Upper lobe of right lung (tissue), 1 donor: Measurements from ENCODE around the gene SLC5A4. TPM values are rescaled to one million over a fixed set of nuclear protein-coding genes. Genes with fewer than 3 reads are reported as not detected.

Source experiments
- ATAC-seq: fragments of 200-7000 bp; cut with Tn5 transposase; one replicate; pipeline ENCODE4 v1.9.1; 2020; ENCODE audit warnings: mild to moderate bottlenecking, moderate library complexity
- DNase-seq: peaks from one replicate; pipeline ENCODE4 v3.0.0-alpha.2; 2020
- H3K27ac ChIP-seq: fragments of 200-600 bp; one replicate; pipeline ENCODE4 v1.8.0; 2022
- H3K27me3 ChIP-seq: fragments of 200-600 bp; one replicate; pipeline ENCODE4 v1.8.0; 2022; ENCODE audit warnings: mild to moderate bottlenecking
- H3K36me3 ChIP-seq: fragments of 200-600 bp; one replicate; pipeline ENCODE4 v1.8.0; 2022
- H3K4me1 ChIP-seq: fragments of 200-600 bp; one replicate; pipeline ENCODE4 v1.8.0; 2022
- H3K4me3 ChIP-seq: fragments of 200-600 bp; one replicate; pipeline ENCODE4 v1.8.0; 2022; ENCODE audit warnings: mild to moderate bottlenecking
- H3K9me3 ChIP-seq: fragments of 200-600 bp; one replicate; pipeline ENCODE4 v1.8.0; 2022
- intact Hi-C: fragments of 100-400 bp; cut with DNase I; formaldehyde crosslinking; loops from one replicate; pipeline ENCODE4 v1.11.0; 2022
- total RNA-seq: library from RNA; stranded (reverse); fragmentation: NEBNext Ultra II Directional; extraction: Animal tissue kit (Norgen Biotek cat#: 25700); gene quantifications from one replicate; pipeline ENCODE4 v1.2.1, GENCODE V29; 2021
- TF ChIP-seq, protein P1 (sequence below): fragments of 200-600 bp; IDR thresholded peaks from one replicate; pipeline ENCODE4 v1.8.0; 2022; ENCODE audit warnings: antibody characterized with exemption
- donor health status: DM: no; HTN: yes; CAD: no; lungs with severe emphysema.

Gene SLC5A4
- total RNA-seq, 1 donor from 2014 or later = 1.6 TPM

DNA sequence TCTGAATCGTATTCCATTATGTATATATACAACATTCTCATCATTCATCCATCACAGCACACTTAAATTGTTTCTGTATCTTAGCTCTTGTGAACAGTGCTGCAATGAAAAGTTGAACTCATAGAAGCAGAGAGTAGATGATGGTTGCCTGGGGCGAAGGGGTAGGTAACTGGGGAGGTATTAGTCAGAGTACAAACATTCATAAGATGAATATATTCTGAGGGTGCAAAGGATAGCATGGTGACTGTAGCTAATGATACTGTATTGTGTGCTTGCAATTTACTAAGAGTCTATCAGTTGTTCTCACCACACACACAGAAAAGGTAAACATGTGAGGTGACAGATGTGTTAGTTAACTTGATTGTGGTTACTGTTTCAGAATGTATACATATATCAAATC is 37.7 kb downstream of the SLC5A4 start:
- TF ChIP-seq, protein P1, sequence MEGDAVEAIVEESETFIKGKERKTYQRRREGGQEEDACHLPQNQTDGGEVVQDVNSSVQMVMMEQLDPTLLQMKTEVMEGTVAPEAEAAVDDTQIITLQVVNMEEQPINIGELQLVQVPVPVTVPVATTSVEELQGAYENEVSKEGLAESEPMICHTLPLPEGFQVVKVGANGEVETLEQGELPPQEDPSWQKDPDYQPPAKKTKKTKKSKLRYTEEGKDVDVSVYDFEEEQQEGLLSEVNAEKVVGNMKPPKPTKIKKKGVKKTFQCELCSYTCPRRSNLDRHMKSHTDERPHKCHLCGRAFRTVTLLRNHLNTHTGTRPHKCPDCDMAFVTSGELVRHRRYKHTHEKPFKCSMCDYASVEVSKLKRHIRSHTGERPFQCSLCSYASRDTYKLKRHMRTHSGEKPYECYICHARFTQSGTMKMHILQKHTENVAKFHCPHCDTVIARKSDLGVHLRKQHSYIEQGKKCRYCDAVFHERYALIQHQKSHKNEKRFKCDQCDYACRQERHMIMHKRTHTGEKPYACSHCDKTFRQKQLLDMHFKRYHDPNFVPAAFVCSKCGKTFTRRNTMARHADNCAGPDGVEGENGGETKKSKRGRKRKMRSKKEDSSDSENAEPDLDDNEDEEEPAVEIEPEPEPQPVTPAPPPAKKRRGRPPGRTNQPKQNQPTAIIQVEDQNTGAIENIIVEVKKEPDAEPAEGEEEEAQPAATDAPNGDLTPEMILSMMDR = no peak
- Histone ChIP-seq H3K4me3 (no peak overlapping the region), H3K4me1 (no peaks in the 10 kb centered on the region), H3K36me3 (no peaks in the 10 kb centered on the region), H3K9me3 (no peaks in the 10 kb centered on the region), H3K27ac (no peak overlapping the region), H3K27me3 (no peaks in the 10 kb centered on the region)
- intact Hi-C loops = no loop called here
- ATAC-seq (no peak), DNase-seq (no peak)

GRCh38 chr22:32216911-32217310 is 38.2 kb downstream of the SLC5A4 start:
- H3K27me3 ChIP-seq = no peaks in the 10 kb centered on the region
- no peak for ATAC-seq
- no peak overlapping the region for H3K27ac ChIP-seq
- H3K4me3 ChIP-seq = no peak overlapping the region
- no peaks in the 10 kb centered on the region for H3K4me1 ChIP-seq
- no peaks in the 10 kb centered on the region for H3K9me3 ChIP-seq
- intact Hi-C loops = no loop called here
- H3K36me3 ChIP-seq = no peaks in the 10 kb centered on the region
- DNase-seq = no peak
- TF ChIP-seq, protein P1 = no peak

- TF ChIP-seq, protein P1 = no peak
- Histone ChIP-seq H3K4me1 (no peaks in the 10 kb centered on the region), H3K4me3 (no peak overlapping the region), H3K36me3 (no peaks in the 10 kb centered on the region), H3K27ac (no peak overlapping the region), H3K27me3 (no peaks in the 10 kb centered on the region), H3K9me3 (no peaks in the 10 kb centered on the region)
- no peak for DNase-seq
- intact Hi-C loops = no loop called here
- peak; percentile 28 for ATAC-seq
Measured at GRCh38 chr22:32211011-32211410, 44.1 kb downstream of the SLC5A4 start.

DNA sequence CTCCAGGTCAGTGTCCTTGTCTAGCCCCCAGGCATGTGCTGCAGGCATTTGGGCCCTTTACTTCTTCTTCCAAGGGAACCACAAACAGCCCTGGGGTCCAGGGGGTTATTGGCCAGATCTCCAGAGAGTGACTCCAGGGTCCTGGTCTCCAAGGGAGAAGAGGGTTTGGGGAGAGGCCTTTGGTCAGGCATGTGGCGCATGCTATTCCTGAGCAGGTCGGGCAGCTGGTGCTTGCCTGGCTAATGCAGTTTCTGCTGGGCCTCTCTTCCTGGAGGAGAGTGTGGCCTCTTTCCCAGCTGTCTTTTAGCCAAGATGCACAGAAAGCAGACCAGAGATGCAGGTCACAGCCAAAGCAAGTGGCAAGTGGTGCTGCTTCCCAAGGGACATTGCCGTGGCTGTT is 46.5 kb downstream of the SLC5A4 start:
- no peak for DNase-seq

GRCh38 chr22:32207971-32208480 is 47.1 kb downstream of the SLC5A4 start:
- H3K4me3 ChIP-seq = no peak overlapping the region
- H3K27me3 ChIP-seq = peaks cover 16% of the 10 kb centered on the region
- TF ChIP-seq, protein P1 = no peak
- no peaks in the 10 kb centered on the region for H3K9me3 ChIP-seq
- no peak overlapping the region for H3K27ac ChIP-seq
- peaks cover 2% of the 10 kb centered on the region for H3K4me1 ChIP-seq
- DNase-seq (no peak), ATAC-seq (no peak)
- intact Hi-C loops = no loop called here
- H3K36me3 ChIP-seq = no peaks in the 10 kb centered on the region

More for the DNA sequence above, 46.5 kb downstream of the SLC5A4 start:
- H3K9me3 ChIP-seq = no peaks in the 10 kb centered on the region
- no peak overlapping the region for H3K4me3 ChIP-seq
- TF ChIP-seq, protein P1 = no peak
- peaks cover 10% of the 10 kb centered on the region for H3K27me3 ChIP-seq
- no peak overlapping the region for H3K27ac ChIP-seq
- no peaks in the 10 kb centered on the region for H3K4me1 ChIP-seq
- intact Hi-C loops = no loop called here
- no peak for ATAC-seq
- no peaks in the 10 kb centered on the region for H3K36me3 ChIP-seq
